Stimulated activated CD4-positive, alpha-beta T cell treated with anti-CD3 and anti-CD28 coated beads, Interleukin-4, amount 100 ng/mL, for 24 hours (primary cell): ENCODE measurements around the gene RAPH1.
"Not testable (repeated sequence)": the region's sequence is repeated elsewhere in the genome, so short reads cannot be mapped to it uniquely, and the experiment has no call there.

ENCODE experiments used
- DNase-seq: peaks from one replicate; pipeline ENCODE4 v3.0.0-alpha.2; 2020

The RAPH1 gene

DNA sequence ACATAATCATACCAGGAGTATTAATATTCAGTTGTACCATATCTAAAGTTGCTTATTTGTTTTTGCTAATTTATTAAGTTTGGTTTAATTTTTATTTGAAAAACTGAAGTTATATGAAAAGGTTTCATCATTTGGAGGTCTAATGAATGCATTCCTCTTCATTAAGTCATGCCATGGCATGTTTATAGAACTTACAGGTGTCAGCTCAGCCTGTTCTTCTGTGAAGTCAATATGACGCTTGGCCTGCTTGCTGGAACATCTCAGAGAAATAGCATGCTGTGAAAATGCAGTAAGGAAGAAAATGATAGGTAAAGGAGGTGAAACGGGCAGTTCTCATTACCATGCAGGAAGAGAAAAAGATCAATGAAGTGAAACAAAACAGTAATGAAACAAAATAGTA is 58.2 kb downstream of the RAPH1 start:
- DNase-seq = no peak

DNA sequence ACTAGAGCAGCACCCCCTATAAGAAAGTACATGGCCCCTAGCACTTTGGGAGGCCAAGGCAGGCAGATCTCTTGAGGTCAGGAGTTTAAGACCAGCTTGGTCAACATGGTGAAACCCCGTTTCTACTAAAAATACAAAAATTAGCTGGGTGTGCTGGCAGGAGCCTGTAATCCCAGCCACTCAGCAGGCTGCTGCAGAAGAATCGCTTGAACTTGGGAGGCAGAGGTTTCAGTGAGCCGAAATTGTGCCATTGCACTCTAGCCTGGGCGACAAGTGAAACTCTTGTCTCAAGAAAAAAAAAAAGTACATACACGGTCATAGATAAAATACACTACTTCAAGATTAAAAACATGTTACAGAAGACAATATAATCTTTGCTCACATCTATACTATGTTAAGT is 63.8 kb downstream of the RAPH1 start:
- no peak for DNase-seq

DNA sequence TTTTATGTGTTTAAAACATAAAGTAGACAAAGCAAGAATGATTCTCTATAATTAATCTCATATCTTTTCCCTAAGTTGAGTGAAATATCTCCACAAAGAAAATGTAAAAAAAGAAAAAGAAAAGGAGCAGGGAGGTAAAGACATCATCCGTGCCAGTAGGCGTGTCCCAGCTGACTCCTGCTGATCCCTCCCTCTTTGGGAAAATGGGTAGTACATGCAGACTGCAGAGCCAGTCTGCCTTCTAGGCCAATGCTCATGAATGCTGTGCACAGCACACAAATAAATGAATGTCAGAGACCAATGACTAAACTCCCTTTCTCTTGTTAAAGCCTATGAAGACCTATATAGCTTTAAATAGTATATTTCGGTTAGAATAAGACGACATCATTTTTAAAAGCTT is 64.7 kb downstream of the RAPH1 start:
- no peak for DNase-seq

DNA sequence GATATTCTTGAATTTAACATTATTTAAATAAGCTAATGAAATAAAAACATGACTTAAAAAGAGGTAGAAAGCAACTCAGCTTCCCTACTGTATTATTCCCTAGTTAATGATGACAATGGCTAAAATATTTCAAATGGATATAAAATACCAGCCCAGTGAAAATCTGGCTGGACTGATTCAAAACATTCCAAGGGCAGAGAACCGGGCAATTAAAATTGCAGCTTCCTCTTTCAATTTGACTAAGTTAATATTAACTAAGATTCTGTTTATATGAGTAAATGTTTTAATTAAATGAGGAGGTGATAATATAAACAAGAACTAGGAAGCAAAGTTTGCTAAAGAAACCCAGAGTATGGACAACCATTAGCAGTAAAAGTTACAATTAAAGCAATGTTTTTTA is 65.6 kb downstream of the RAPH1 start:
- DNase-seq = no peak

DNA sequence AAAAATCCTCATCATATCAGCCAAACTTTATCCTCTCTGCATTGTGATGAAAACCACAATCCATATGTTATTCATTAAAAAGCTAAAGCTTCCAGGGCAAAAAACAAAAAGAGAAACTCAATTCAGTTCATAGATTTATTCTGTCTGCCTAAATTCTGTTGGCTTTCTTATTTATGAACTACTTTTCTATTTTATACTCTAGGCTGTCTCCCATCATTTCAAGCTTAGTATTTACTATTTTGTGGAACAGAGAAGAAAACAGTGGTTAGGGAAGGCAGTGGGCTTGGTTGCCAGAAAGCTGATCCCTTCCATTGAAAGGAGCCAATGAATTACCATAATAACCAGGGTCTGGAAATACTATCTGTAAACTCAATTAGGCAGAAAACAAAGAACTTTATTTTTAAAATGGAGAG is 71.8 kb downstream of the RAPH1 start:
- DNase-seq = no peak

DNA sequence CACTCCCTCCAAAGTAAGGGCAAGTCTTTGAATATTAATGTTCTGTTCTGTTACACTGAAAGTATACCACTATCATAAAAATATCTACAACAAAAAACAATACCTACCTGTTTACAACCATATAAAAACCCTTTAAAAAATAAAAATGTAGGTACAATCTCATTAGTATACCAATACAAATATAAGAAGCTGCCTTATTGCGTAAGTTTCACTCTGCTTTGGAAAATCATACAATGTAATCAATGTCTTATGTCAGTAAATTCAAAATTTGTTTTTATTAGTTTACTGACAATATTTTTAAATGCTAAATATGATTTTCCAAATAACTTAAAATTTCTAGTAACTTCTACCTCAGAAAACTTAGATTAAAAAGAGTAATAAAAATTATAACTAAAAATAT is 72.8 kb downstream of the RAPH1 start:
- DNase-seq = no peak

DNA sequence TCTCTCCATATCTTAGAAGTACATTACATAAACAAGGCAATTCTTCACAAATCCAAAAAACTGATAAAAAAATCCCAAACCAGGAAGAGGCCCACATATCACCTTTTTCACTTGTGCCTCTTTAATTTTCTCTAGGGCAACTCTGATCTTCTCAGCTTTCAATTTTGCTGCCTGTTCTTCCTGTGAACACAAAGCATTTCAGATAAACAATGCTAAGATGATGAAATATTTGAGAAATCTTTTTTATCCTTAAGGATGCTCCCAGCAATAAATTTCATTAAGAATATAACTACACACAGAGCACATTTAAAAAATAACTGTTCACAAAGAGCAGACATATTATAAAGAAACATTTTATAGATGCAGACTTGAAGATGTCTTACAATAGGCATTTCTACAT is 73.4 kb downstream of the RAPH1 start:
- DNase-seq = no peak

DNA sequence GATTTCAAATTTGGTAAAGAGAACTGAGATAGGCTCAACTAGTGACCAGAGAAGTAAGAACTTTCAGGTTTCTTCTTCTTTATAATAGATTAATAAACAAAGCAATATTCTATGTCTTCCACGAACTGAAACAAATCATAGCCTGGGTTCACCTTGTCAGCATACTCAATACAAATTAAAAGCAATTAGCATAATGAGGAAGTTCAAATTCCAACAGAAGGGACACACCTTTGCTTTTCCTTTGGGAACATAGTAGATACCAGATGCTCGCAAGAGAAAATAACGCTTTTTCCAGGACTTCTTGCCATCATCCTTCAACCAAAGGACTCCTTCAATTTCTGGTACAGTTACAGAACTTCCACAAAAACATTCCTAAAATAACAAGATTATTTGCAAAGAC is 79.9 kb downstream of the RAPH1 start:
- no peak for DNase-seq

DNA sequence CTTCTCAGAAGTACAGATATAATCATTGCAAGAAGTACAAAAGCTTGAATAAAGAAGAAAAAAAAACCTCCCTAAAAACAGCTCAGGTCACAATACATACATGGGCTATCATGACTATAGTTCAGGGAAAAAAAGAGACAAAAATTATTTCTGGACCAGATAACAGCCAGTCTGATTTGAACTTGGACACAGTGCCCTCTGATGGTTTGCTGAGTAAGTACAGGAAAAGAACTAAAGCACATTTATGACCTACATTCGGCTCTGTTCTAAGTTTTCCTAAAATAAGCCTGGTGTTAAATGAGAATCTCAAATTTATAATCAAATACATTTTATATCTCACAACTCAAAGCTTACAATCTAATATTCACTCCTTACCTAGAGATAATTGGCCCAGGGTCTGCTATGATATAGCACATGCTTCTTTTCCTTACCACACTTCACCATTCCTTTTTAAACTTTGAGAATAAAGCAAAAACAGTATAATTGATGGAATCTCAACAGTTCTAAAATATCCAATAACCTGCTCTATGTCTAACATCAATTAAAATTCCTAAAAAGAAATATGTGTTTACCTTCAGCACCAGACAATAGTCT is 81.1 kb downstream of the RAPH1 start:
- DNase-seq = peak; percentile 36

DNA sequence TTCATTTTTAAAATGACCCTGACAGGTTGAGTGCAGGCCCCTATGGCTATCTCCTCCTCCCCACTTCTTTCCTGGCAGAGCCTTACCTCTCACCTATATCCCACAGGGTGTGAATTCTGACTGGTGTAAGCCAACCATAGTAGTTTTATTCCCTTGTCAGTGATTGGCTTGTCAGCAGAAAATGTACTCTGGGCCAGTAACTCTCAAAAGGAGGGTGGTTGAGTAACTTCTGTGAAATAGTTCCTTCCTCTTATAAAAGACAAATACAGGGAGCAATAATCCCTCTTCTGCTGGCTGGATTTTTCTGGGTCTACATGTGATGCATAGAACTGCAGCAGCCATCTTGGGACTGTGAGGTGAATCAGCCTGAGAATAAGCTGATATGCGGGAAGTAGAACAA is 83.4 kb downstream of the RAPH1 start:
- DNase-seq = no peak

DNA sequence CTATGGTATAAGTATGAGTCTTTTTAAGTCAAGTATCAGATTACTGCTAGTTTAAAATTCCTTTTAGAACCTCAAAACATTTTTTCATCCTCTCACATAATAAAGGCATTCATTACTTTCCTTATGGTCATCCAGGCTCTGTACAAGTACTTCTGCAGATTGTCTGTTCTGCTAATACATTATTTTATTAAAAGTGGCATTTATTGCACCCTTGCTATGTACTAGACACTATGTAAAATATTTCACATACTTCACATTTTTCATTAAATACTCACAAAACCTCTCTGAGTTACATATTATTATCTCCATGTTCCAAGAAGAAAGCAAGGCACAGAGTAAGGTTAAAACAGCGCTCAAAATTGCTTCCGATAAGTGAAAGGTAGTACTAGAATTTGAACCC is 84.1 kb downstream of the RAPH1 start:
- DNase-seq = no peak

DNA sequence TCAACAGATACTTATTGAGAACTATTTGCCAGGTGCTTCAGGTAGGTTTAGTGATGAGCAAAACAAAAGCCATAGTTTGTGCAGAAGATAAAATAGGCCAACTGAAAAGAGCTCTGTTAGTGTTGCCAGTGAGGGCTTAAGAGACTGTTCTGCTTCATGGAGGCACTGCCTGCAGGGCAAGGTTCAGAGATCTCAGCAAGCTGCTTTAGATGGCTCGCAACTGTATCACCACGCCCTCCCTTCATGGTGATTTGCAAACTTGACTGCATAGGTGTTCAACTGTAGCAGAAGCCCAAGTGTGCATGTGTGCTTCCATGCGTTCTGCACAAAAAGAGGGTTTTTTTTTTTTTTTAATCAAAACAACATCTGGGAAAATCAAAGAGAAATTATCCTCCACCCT is 84.5 kb downstream of the RAPH1 start:
- DNase-seq = no peak

DNA sequence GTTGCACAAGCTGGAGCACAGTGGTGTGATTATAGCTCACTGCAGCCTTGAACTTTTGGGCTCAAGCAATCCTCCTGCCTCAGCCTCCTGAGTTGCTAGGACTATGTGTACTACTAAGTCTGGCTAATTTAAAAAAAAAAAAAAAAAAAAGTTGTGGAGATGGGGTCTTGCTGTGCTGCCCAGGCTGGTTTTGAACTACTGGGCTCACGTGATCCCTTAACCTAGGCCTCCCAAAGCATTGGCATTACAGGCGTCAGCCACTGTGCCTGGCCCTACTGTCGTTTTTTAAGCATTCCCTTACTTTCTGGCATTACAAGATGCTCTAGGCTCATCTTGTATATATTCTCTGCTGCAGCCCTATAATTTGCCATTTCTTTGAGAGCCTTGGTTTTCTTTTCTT is 88.3 kb downstream of the RAPH1 start:
- DNase-seq = no peak

DNA sequence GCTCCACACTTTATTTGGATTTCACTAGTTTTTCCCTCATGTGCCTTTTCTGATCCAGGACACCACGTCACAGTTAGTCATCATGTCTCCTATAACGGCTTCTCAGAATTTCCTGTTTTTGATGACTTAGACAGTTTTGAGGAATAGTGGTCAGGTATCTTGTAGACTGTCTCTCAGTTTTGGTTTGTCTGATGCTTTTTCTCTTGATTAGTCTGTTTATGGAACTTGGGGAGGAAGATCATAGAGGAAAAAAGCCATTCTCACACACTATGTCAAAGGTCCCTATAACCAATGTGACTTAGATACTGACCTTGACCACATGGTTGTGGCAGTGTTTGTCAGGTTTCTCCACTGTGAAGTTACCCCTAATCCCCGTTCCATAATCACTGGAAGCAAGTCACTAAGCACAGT is 89.0 kb downstream of the RAPH1 start:
- no peak for DNase-seq

DNA sequence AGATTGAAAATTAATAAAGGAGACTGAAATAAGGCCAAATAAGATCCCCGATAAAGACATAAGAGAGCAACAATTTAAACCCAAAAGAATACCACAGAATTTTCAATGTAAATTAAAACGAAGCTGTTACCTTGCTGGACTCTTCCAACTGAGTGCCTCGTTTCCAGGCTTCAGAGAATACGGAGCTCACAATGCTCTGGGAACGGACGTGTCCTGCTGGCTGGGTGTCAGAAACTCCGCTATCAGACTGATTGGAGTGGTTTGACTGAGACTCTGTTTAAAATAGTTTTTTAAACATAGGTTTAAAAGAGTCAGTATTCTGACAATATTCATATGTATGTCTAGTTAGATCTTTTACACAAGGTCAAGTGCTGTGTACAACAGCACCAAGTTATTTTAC is 90.4 kb downstream of the RAPH1 start:
- no peak for DNase-seq

DNA sequence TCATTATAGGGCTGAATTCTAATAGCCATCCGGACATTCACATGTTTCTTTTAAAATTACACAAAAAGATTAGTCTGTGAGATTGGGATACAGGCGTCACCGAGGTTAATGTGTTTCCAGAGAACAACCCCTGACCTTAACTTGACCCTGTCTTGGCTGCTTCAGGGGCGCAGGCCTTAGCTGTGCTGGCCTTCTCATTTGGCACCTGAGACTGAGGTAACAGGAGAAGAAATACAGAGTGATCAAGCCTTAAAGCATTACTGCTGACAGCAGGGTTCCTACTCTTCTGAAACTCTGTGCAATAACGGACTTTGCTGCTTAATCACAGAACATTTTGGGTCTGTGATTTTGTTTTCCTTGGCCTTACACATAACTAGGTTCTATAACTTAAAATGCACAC is 92.6 kb downstream of the RAPH1 start:
- DNase-seq = no peak

DNA sequence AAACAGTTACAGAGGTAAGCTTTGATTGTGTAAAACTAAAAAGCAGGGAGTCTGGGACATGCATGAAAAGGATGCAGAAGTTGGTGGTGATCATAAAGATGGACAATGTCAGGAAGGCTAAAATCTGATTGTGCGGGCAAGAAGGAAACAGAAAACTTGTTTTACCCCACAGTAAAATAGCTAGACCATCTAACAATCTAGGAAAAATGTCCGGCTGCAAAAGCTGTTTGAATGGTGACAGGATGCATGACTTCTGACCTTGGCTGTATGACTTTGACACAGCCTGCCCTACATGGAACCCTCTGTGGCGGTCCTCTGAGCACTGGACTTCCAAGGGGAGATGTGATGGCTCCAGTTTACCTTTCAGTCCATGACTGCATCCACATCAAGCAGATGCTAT is 93.6 kb downstream of the RAPH1 start:
- DNase-seq = no peak

DNA sequence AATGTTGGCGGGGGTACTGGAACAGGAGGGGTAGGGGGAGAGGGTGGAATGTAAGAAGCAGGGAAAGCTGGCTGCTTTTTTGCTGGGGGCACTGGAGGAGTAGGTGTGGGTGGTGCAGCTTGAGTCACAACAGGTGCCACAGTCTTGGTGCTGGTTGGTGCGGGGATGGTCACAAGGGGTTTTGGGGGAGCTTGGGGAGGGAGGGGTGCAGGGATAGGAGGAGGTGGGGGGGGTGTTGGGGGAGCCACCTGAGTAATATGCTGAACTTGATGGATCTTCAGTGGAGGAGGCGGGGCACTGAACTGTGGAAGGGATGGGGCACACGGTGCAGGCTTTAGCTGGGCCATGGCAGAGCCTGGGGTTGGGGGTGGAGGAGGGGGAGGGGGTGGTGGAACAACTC is 94.4 kb downstream of the RAPH1 start:
- no peak for DNase-seq

DNA sequence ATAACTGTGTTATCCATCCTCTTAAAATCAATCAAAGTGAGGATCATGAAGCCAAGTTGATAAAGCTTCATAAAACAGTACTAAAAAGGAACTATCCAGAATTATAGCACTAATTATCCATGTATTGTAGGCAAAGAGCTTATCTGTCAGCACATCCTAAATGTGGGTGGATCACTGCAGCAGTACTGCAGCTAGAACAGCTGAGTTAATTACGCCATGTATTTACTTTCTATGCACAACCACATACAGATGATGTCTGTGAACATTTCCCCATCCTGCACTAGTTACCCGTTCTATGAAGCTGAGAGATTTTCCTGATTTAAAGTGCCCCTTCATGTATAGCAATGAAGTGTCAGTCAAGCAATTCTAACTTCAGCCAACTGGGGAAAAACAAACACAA is 96.6 kb downstream of the RAPH1 start:
- no peak for DNase-seq

DNA sequence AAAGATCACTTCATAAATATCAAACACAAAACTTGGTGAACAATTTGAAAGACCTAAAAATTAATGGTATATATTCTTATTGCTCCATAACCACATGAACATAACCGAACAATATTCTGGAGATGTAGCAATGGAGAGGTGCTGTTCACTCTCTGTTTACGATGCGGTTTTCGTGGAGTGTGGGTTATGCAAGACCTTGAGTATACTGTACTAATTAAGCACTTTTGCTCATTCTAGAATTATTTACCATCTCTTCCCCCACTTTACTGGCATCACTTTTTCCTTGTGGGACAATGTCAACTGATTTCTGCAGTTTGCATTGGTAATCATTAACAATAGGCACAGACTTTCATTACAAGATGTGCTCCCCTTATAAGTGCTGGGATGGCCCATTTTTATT is 97.6 kb downstream of the RAPH1 start:
- DNase-seq = no peak

DNA sequence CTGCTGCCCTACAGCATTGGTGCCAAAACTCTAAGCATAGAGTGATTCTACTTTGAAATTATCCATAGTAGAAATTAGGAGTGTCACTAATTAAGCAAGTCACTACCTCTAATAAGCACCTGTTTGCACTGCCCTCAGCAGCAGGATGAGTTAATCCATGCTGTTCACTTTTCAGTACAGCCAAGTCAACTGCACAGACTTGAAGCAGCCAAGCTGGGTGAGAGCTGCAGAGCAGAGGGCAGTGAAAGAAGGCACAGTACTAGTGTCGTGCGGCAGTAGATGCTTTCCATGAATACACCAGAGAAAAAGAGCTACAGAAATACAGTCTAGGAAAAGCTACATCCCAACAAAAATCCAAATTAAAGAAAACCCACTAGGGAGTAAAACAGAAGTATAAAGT is 98.6 kb downstream of the RAPH1 start:
- no peak for DNase-seq

DNA sequence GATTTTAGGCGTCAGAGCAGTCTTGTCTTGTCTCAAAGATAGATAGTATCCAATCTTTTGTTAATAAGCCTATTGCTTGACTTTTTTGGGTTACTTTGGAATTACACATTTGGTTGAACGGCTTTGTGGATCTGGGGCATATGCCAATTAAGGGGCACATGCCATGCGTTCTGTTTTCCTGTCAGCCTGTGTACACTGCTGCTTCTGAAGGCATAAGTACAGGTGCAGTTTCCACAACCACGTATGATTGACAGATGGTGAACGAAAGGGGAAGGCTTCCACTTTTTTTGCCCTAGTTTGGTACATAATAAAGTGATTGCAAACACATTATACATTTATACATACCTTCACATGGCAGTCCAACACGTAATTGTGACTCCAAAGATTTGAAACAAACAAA is 102.3 kb downstream of the RAPH1 start:
- no peak for DNase-seq

DNA sequence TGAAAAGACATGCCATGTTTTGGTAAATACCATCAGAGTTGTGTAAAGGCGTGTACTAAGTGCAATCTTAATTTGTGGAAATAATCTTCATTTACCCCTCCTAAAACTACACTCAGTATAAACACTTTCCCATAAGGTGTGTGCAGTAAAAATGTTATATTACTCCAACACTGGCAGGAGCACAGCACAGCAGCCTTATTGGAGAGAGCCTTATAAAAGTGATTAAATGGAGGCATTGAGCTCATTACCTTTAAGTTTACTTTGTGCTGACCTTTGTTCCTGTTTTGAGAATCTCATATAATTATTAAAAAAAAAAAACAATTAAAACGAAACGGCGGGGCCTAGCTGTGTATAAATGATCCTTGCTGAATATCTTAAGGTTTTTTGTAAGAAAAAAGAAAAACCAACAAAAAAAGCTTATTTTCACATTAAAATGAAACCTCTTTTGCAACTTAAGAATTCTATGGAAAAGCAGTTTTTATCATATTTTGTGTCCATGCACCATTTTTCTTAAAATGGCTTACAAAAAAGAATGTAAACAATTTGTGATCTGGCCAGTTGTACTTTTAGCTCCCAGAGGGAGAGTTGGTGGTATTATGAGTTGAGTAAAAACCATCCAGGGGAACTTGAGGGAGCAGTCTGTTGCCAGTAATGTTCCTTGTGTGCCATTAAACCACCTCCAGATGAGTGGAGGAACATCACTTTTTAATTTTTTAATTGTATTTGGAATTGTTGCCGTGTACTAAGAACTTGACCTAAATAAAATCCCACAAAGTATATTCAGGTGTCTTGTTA is 103.5 kb downstream of the RAPH1 start:
- no peak for DNase-seq

DNA sequence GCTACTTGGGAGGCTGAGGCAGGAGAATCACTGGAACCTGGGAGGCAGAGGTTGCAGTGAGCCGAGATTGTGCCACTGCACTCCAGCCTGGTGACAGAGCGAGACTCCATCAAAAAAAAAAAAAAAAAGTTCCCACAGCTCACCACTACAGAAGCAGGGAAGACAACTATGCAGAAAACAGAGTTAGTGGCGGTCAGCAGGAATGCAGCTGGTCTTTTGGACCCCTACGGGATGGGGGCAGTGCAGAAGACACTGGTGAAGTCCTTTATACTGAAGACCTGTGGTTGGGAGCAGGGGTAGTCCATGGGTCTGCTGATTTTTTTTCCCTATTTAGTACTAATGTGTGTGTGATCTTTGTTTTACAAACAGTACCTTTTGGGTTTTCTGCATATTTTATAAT is 105.5 kb downstream of the RAPH1 start:
- DNase-seq = not testable (repeated sequence)

DNA sequence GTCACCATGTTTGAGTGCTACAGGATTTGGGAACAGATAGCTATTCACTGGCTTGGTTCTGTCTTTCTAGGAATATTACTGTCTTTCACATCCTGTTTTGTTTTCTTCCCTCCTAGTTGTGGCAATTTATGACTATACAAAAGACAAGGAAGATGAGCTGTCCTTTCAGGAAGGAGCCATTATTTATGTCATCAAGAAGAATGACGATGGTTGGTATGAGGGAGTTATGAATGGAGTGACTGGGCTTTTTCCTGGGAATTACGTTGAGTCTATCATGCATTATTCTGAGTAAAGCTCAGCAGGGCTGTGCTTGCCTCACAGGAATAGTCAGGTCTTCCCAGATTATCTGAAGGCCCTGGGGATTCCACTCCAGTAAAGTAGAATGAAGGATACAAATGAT is 108.0 kb downstream of the RAPH1 start:
- no peak for DNase-seq
